Keratinocyte (primary cell): ENCODE data around the gene NR2C2AP. TPM values are rescaled to one million over a fixed set of nuclear protein-coding genes. Genes with fewer than 3 reads are reported as not detected.

Source experiments
- DNase-seq: peaks from one replicate; pipeline ENCODE4 v3.0.0-alpha.2; 2011; ENCODE audit warnings: low read depth, missing footprints, low spot score
- FAIRE-seq: peaks from 2 replicates; lab custom pipeline; 2011; peaks lifted over from hg19 to GRCh38; lab: Jason Lieb, UNC
- H2AFZ ChIP-seq: 2 replicates; pipeline ENCODE4 v1.6.0; 2012; ENCODE audit warnings: low read length, control low read depth, inconsistent platforms; ENCODE audit not compliant: control insufficient read depth
- H3K27ac ChIP-seq: 2 replicates; pipeline ENCODE4 v1.5.1; 2011; ENCODE audit warnings: low read length; ENCODE audit not compliant: control insufficient read depth, insufficient read depth
- H3K27me3 ChIP-seq: 3 replicates; pipeline ENCODE4 v1.6.0; 2011; ENCODE audit warnings: low read length; ENCODE audit not compliant: control insufficient read depth, insufficient read depth; ENCODE audit errors: extremely low read depth
- H3K36me3 ChIP-seq, 2 experiments: 2 replicates in 1 of 2; 3 replicates in 1 of 2; pipeline ENCODE4 v1.5.1; 2011; ENCODE audit warnings: low read length in 2 of 2, mild to moderate bottlenecking in 1 of 2; ENCODE audit not compliant: control insufficient read depth in 2 of 2, insufficient read depth in 2 of 2; ENCODE audit errors: extremely low read depth in 1 of 2
- H3K4me1 ChIP-seq: 3 replicates; pipeline ENCODE4 v1.5.1; 2011; ENCODE audit warnings: low read length; ENCODE audit not compliant: control insufficient read depth, insufficient read depth; ENCODE audit errors: extremely low read depth
- H3K4me2 ChIP-seq: 3 replicates; pipeline ENCODE4 v1.6.0; 2011; ENCODE audit warnings: low read depth, low read length; ENCODE audit not compliant: control insufficient read depth, insufficient read depth; ENCODE audit errors: extremely low read depth
- H3K4me3 ChIP-seq, 3 experiments: fragments of 200-600 bp in 1 of 3; sonication (generic) in 1 of 3; 2 replicates in 2 of 3; 3 replicates in 1 of 3; pipeline ENCODE4 v1.5.1; 2011 to 2016; ENCODE audit warnings: low read length in 3 of 3, mild to moderate bottlenecking in 3 of 3, control low read depth in 2 of 3, inconsistent platforms in 1 of 3, low read depth in 1 of 3, mixed read lengths in 1 of 3, mixed run types in 1 of 3, moderate library complexity in 1 of 3; ENCODE audit not compliant: control insufficient read depth in 2 of 3, insufficient read depth in 2 of 3; ENCODE audit errors: extremely low read depth in 1 of 3
- H3K79me2 ChIP-seq: 2 replicates; pipeline ENCODE4 v1.6.0; 2012; ENCODE audit warnings: low read length; ENCODE audit not compliant: control insufficient read depth, insufficient read depth
- H3K9ac ChIP-seq: 3 replicates; pipeline ENCODE4 v1.6.0; 2011; ENCODE audit warnings: low read length; ENCODE audit not compliant: control insufficient read depth, insufficient read depth; ENCODE audit errors: extremely low read depth
- H3K9me1 ChIP-seq: 3 replicates; pipeline ENCODE4 v1.6.0; 2011; ENCODE audit warnings: low read length; ENCODE audit not compliant: control insufficient read depth, insufficient read depth; ENCODE audit errors: extremely low read depth
- H3K9me3 ChIP-seq: 2 replicates; pipeline ENCODE4 v1.5.1; 2012; ENCODE audit warnings: low read depth, low read length; ENCODE audit not compliant: control insufficient read depth
- H4K20me1 ChIP-seq: 3 replicates; pipeline ENCODE4 v1.6.0; 2011; ENCODE audit warnings: low read length; ENCODE audit not compliant: control insufficient read depth, insufficient read depth; ENCODE audit errors: extremely low read depth
- EZH2 ChIP-seq: IDR thresholded peaks from one replicate; pipeline ENCODE4 v1.6.1; 2012; ENCODE audit warnings: inconsistent platforms, mild to moderate bottlenecking, low read length, moderate library complexity
- dilution Hi-C: fragments of 300-500 bp; cut with MboI; formaldehyde crosslinking; loops from one replicate; pipeline ENCODE4 v1.7.0; 2020; ENCODE audit warnings: low sequenced_read_pairs; ENCODE audit not compliant: extremely low pct_ligation_motif_present
- polyA plus RNA-seq, 5 experiments: library from polyadenylated mRNA; depleted of rRNA in 3 of 5; stranded (reverse) in 3 of 5; stranded (forward) in 1 of 5; unstranded in 1 of 5; fragments of >200 nt; gene quantifications; 1 replicate in 1 of 5; 2 replicates in 3 of 5; 3 replicates in 1 of 5; pipeline versions ENCODE4 v1.2.1 to v1.2.3, GENCODE V29; 2011 to 2012; ENCODE audit warnings: missing spikeins in 2 of 5, low read depth in 1 of 5, low replicate concordance in 1 of 5
- TF ChIP-seq, protein P1 (sequence below), 3 experiments: IDR thresholded peaks in 1 of 3; conservative IDR thresholded peaks in 1 of 3; optimal IDR thresholded peaks in 1 of 3; 2 replicates in 2 of 3; 3 replicates in 1 of 3; pipeline versions ENCODE3 to v1.5.1; 2011; ENCODE audit warnings: low read length in 3 of 3, mild to moderate bottlenecking in 3 of 3, moderate library complexity in 2 of 3, control low read depth in 1 of 3, inconsistent platforms in 1 of 3; ENCODE audit not compliant: insufficient read depth in 2 of 3; ENCODE audit errors: extremely low read depth in 1 of 3

Gene NR2C2AP
- polyA plus RNA-seq, 1 donor (not counting 4 experiments of a cell fraction or from before 2014, with no cell fraction given), result 12.3 TPM

- H3K36me3 ChIP-seq, result peaks cover 6 to 29% of the 10 kb centered on the region in 2 experiments
- H3K4me1 ChIP-seq, result peaks cover 14% of the 10 kb centered on the region
- no peak overlapping the region for H3K27ac ChIP-seq
- H3K9ac ChIP-seq, result peak overlapping the region; percentile 100
- H2AFZ ChIP-seq, result no peak overlapping the region
- peak overlapping the region; percentile 90 for H3K4me2 ChIP-seq
- TF ChIP-seq EZH2, result no peak
- TF ChIP-seq, protein P1, sequence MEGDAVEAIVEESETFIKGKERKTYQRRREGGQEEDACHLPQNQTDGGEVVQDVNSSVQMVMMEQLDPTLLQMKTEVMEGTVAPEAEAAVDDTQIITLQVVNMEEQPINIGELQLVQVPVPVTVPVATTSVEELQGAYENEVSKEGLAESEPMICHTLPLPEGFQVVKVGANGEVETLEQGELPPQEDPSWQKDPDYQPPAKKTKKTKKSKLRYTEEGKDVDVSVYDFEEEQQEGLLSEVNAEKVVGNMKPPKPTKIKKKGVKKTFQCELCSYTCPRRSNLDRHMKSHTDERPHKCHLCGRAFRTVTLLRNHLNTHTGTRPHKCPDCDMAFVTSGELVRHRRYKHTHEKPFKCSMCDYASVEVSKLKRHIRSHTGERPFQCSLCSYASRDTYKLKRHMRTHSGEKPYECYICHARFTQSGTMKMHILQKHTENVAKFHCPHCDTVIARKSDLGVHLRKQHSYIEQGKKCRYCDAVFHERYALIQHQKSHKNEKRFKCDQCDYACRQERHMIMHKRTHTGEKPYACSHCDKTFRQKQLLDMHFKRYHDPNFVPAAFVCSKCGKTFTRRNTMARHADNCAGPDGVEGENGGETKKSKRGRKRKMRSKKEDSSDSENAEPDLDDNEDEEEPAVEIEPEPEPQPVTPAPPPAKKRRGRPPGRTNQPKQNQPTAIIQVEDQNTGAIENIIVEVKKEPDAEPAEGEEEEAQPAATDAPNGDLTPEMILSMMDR (optimal IDR thresholded peaks at IDR 0.05 in 1 of 3, IDR thresholded peaks at IDR 0.05 in 1 of 3, conservative IDR thresholded peaks at IDR 0.05 in 1 of 3; ENCODE audit: extremely low read depth in 1 of 3, insufficient read depth in 2 of 3, low read length in 3 of 3), result no peak
- H4K20me1 ChIP-seq, result no peaks in the 10 kb centered on the region
- H3K9me1 ChIP-seq, result no peaks in the 10 kb centered on the region
- H3K4me3 ChIP-seq, result peak overlapping the region in 1 of 3 experiments; percentile 26
- no peak for DNase-seq
- FAIRE-seq, result no peak
- no peaks in the 10 kb centered on the region for H3K27me3 ChIP-seq
- H3K9me3 ChIP-seq, result no peaks in the 10 kb centered on the region
- dilution Hi-C loops, result no loop called here
- peaks cover 48% of the 10 kb centered on the region for H3K79me2 ChIP-seq
These were observed 9.3 kb downstream of the NR2C2AP start for GRCh38 chr19:19193926-19194325.

- Histone ChIP-seq H3K9me1 (no peaks in the 10 kb centered on the region), H3K4me3 (peak overlapping the region; percentile 74 to 99 (median 99)), H3K36me3 (peaks cover 6 to 21% of the 10 kb centered on the region in 2 experiments), H3K27ac (peak overlapping the region; percentile 66), H4K20me1 (no peaks in the 10 kb centered on the region), H3K79me2 (peaks cover 51% of the 10 kb centered on the region), H3K27me3 (no peaks in the 10 kb centered on the region), H3K9ac (peak overlapping the region; percentile 100), H3K4me1 (peaks cover 14% of the 10 kb centered on the region), H3K4me2 (peak overlapping the region; percentile 90), H3K9me3 (no peaks in the 10 kb centered on the region), H2AFZ (peak overlapping the region; percentile 38)
- TF ChIP-seq, protein P1 (optimal IDR thresholded peaks at IDR 0.05 in 1 of 3, IDR thresholded peaks at IDR 0.05 in 1 of 3, conservative IDR thresholded peaks at IDR 0.05 in 1 of 3; ENCODE audit: extremely low read depth in 1 of 3, insufficient read depth in 2 of 3, low read length in 3 of 3), result no peak
- no peak for TF ChIP-seq EZH2
- no peak for FAIRE-seq
- dilution Hi-C loops, result no loop called here
- DNase-seq, result no peak
These were observed 10.2 kb downstream of the NR2C2AP start for GRCh38 chr19:19192910-19193423.
